ENCODE results near the gene FBXW8.

FBXW8 gene

GRCh38 chr12:116903818-116904217 lies 6.9 kb upstream of the FBXW8 start:
- no peak overlapping the region for H3K4me3 Mint-ChIP-seq
- H3K4me1 Mint-ChIP-seq: no peaks in the 10 kb centered on the region
- no peaks in the 10 kb centered on the region for H3K36me3 Mint-ChIP-seq
- H3K27ac Mint-ChIP-seq: no peak overlapping the region
- no peaks in the 10 kb centered on the region for H3K9me3 Mint-ChIP-seq
- H3K27me3 Mint-ChIP-seq: peaks cover 3% of the 10 kb centered on the region

- Mint-ChIP-seq H3K4me1 (peaks cover 8% of the 10 kb centered on the region), H3K27ac (no peak overlapping the region), H3K9me3 (no peaks in the 10 kb centered on the region), H3K36me3 (no peaks in the 10 kb centered on the region), H3K4me3 (no peak overlapping the region), H3K27me3 (peaks cover 3% of the 10 kb centered on the region)
Measured at GRCh38 chr12:116906285-116906684, 4.5 kb upstream of the FBXW8 start.

- no peaks in the 10 kb centered on the region for H3K36me3 Mint-ChIP-seq
- no peaks in the 10 kb centered on the region for H3K27me3 Mint-ChIP-seq
Measured at GRCh38 chr12:116910280-116910644, 488 bp upstream of the FBXW8 start.

GRCh38 chr12:116915326-116915725 lies 4.6 kb downstream of the FBXW8 start:
- Mint-ChIP-seq H3K9me3 (no peaks in the 10 kb centered on the region), H3K27me3 (no peaks in the 10 kb centered on the region), H3K36me3 (peaks cover 3% of the 10 kb centered on the region), H3K27ac (no peak overlapping the region), H3K4me3 (no peak overlapping the region), H3K4me1 (peaks cover 79% of the 10 kb centered on the region)

More at GRCh38 chr12:116910280-116910644, 488 bp upstream of the FBXW8 start:
- H3K4me3 Mint-ChIP-seq: peak overlapping the region; percentile 90
- H3K9me3 Mint-ChIP-seq: no peaks in the 10 kb centered on the region
- H3K4me1 Mint-ChIP-seq: peaks cover 37% of the 10 kb centered on the region
- peak overlapping the region; percentile 92 for H3K27ac Mint-ChIP-seq

- H3K4me3 Mint-ChIP-seq: no peak overlapping the region
- no peaks in the 10 kb centered on the region for H3K9me3 Mint-ChIP-seq
- H3K27ac Mint-ChIP-seq: no peak overlapping the region
Measured at GRCh38 chr12:116916122-116916521, 5.4 kb downstream of the FBXW8 start.

GRCh38 chr12:116916714-116917114 lies 6.0 kb downstream of the FBXW8 start:
- Mint-ChIP-seq H3K27ac (peak overlapping the region; percentile 48), H3K9me3 (no peaks in the 10 kb centered on the region), H3K27me3 (no peaks in the 10 kb centered on the region), H3K4me1 (peaks cover 86% of the 10 kb centered on the region), H3K4me3 (no peak overlapping the region), H3K36me3 (peaks cover 6% of the 10 kb centered on the region)

More at GRCh38 chr12:116916122-116916521, 5.4 kb downstream of the FBXW8 start:
- Mint-ChIP-seq H3K4me1 (peaks cover 84% of the 10 kb centered on the region), H3K36me3 (peaks cover 6% of the 10 kb centered on the region), H3K27me3 (no peaks in the 10 kb centered on the region)

- Mint-ChIP-seq H3K4me3 (no peak overlapping the region), H3K36me3 (peaks cover 6% of the 10 kb centered on the region), H3K4me1 (peaks cover 83% of the 10 kb centered on the region), H3K27ac (no peak overlapping the region), H3K27me3 (no peaks in the 10 kb centered on the region), H3K9me3 (no peaks in the 10 kb centered on the region)
Measured at GRCh38 chr12:116918464-116918863, 7.7 kb downstream of the FBXW8 start.

- peaks cover 84% of the 10 kb centered on the region for H3K4me1 Mint-ChIP-seq
- H3K4me3 Mint-ChIP-seq: no peak overlapping the region
- H3K27ac Mint-ChIP-seq: peak overlapping the region; percentile 11
- H3K36me3 Mint-ChIP-seq: peaks cover 6% of the 10 kb centered on the region
- no peaks in the 10 kb centered on the region for H3K27me3 Mint-ChIP-seq
- H3K9me3 Mint-ChIP-seq: no peaks in the 10 kb centered on the region
Measured at GRCh38 chr12:116919247-116919661, 8.5 kb downstream of the FBXW8 start.

GRCh38 chr12:116919706-116920485 lies 9.1 kb downstream of the FBXW8 start:
- Mint-ChIP-seq H3K4me3 (no peak overlapping the region), H3K27ac (peak overlapping the region; percentile 11), H3K4me1 (peaks cover 88% of the 10 kb centered on the region), H3K9me3 (no peaks in the 10 kb centered on the region), H3K27me3 (no peaks in the 10 kb centered on the region), H3K36me3 (peaks cover 6% of the 10 kb centered on the region)

- H3K9me3 Mint-ChIP-seq: no peaks in the 10 kb centered on the region
- H3K4me3 Mint-ChIP-seq: peak overlapping the region; percentile 36
- no peaks in the 10 kb centered on the region for H3K27me3 Mint-ChIP-seq
- H3K36me3 Mint-ChIP-seq: peaks cover 6% of the 10 kb centered on the region
- peaks cover 91% of the 10 kb centered on the region for H3K4me1 Mint-ChIP-seq
- H3K27ac Mint-ChIP-seq: no peak overlapping the region
Measured at GRCh38 chr12:116920939-116921338, 10.2 kb downstream of the FBXW8 start.

GRCh38 chr12:116922194-116922897 lies 11.6 kb downstream of the FBXW8 start:
- peak overlapping the region; percentile 89 for H3K27ac Mint-ChIP-seq
- peaks cover 91% of the 10 kb centered on the region for H3K4me1 Mint-ChIP-seq
- peak overlapping the region; percentile 63 for H3K4me3 Mint-ChIP-seq
- H3K27me3 Mint-ChIP-seq: no peaks in the 10 kb centered on the region
- no peaks in the 10 kb centered on the region for H3K9me3 Mint-ChIP-seq
- H3K36me3 Mint-ChIP-seq: peaks cover 8% of the 10 kb centered on the region

GRCh38 chr12:116924558-116925453 lies 14.1 kb downstream of the FBXW8 start:
- H3K4me3 Mint-ChIP-seq: peak overlapping the region; percentile 72
- H3K27me3 Mint-ChIP-seq: no peaks in the 10 kb centered on the region
- H3K36me3 Mint-ChIP-seq: peaks cover 19% of the 10 kb centered on the region
- no peaks in the 10 kb centered on the region for H3K9me3 Mint-ChIP-seq
- H3K4me1 Mint-ChIP-seq: peaks cover 70% of the 10 kb centered on the region
- peak overlapping the region; percentile 81 for H3K27ac Mint-ChIP-seq

- no peaks in the 10 kb centered on the region for H3K9me3 Mint-ChIP-seq
- peaks cover 22% of the 10 kb centered on the region for H3K36me3 Mint-ChIP-seq
- H3K27me3 Mint-ChIP-seq: no peaks in the 10 kb centered on the region
- peaks cover 65% of the 10 kb centered on the region for H3K4me1 Mint-ChIP-seq
- H3K27ac Mint-ChIP-seq: no peak overlapping the region
- H3K4me3 Mint-ChIP-seq: peak overlapping the region; percentile 57
Measured at GRCh38 chr12:116926283-116927243, 15.8 kb downstream of the FBXW8 start.

- Mint-ChIP-seq H3K4me3 (no peak overlapping the region), H3K36me3 (peaks cover 25% of the 10 kb centered on the region), H3K27ac (no peak overlapping the region), H3K9me3 (no peaks in the 10 kb centered on the region), H3K27me3 (no peaks in the 10 kb centered on the region), H3K4me1 (peaks cover 64% of the 10 kb centered on the region)
Measured at GRCh38 chr12:116927244-116927940, 16.6 kb downstream of the FBXW8 start.

Measured in activated naive CD4-positive, alpha-beta T cell treated with anti-CD3 and anti-CD28 coated beads, Interleukin-2, amount 50 U/mL, for 24 hours (primary cell).